Natural killer cell (primary cell): ENCODE data around the gene COPS9. TPM values are rescaled to one million over a fixed set of nuclear protein-coding genes. Genes with fewer than 3 reads are reported as not detected.

Experiments
- ATAC-seq, 3 donors: fragments of 150-1000 bp in 2 of 3; fragments of 200-7000 bp in 1 of 3; cut with Tn5 transposase; 1 replicate in 1 of 3; 2 replicates in 2 of 3; pipeline ENCODE4 v1.10.0; 2021; ENCODE audit warnings: mild to moderate bottlenecking in 2 of 3, moderate library complexity in 2 of 3
- DNase-seq, 2 donors: peaks; one replicate each; pipeline versions ENCODE4 v3.0.0 to v3.0.0-alpha.2; 2013 to 2021; ENCODE audit warnings: mixed read lengths in 1 of 2
- H3K27ac ChIP-seq: one replicate; pipeline ENCODE4 v1.5.1; 2013; ENCODE audit warnings: mild to moderate bottlenecking, low read length
- H3K27me3 ChIP-seq: one replicate; pipeline ENCODE4 v1.6.1; 2013; ENCODE audit warnings: low read length; ENCODE audit not compliant: control insufficient read depth, insufficient read depth
- H3K36me3 ChIP-seq: one replicate; pipeline ENCODE4 v1.6.1; 2013; ENCODE audit warnings: low read length; ENCODE audit not compliant: control insufficient read depth, insufficient read depth
- H3K4me1 ChIP-seq: one replicate; pipeline ENCODE4 v1.6.1; 2013; ENCODE audit warnings: low read length; ENCODE audit not compliant: control insufficient read depth, insufficient read depth
- H3K4me3 ChIP-seq: one replicate; pipeline ENCODE4 v1.5.1; 2013; ENCODE audit warnings: low read length
- H3K9me3 ChIP-seq: one replicate; pipeline ENCODE4 v1.6.1; 2013; ENCODE audit warnings: low read length; ENCODE audit not compliant: control insufficient read depth, insufficient read depth
- H3K27ac Mint-ChIP-seq, 2 donors: one replicate each; pipeline ENCODE4 v1.8.0; 2022; ENCODE audit warnings: mild to moderate bottlenecking in 2 of 2, mixed read lengths in 2 of 2, moderate library complexity in 1 of 2
- H3K27me3 Mint-ChIP-seq, 2 donors: one replicate each; pipeline ENCODE4 v1.8.0; 2022; ENCODE audit warnings: low read depth in 2 of 2, mixed read lengths in 2 of 2
- H3K36me3 Mint-ChIP-seq: one replicate; pipeline ENCODE4 v1.8.0; 2022; ENCODE audit warnings: mixed read lengths
- H3K4me1 Mint-ChIP-seq, 2 donors: one replicate each; pipeline ENCODE4 v1.8.0; 2022; ENCODE audit warnings: mixed read lengths in 2 of 2
- H3K4me3 Mint-ChIP-seq: one replicate; pipeline ENCODE4 v1.8.0; 2022; ENCODE audit warnings: mild to moderate bottlenecking, moderate library complexity, mixed read lengths
- H3K9me3 Mint-ChIP-seq, 2 donors: one replicate each; pipeline ENCODE4 v1.8.0; 2022; ENCODE audit warnings: mixed read lengths in 2 of 2
- WGBS: methylation state at CpG from one replicate; pipeline ENCODE4 v1.1.7; 2013; ENCODE audit warnings: missing lambda C conversion rate; ENCODE audit not compliant: insufficient coverage; 5-methylcytosine and 5-hydroxymethylcytosine counted together
- intact Hi-C: fragments of 100-400 bp; cut with micrococcal nuclease; formaldehyde crosslinking; loops from one replicate; pipeline ENCODE4 v1.14.2; 2022
- total RNA-seq, 4 donors: library from RNA; stranded (reverse); fragments of 120-200 nt in 1 of 4; gene quantifications; one replicate each; pipeline versions ENCODE4 v1.2.3 to v1.2.4, GENCODE V29; 2013 to 2022
- TF ChIP-seq, protein P1 (sequence below): fragments of 200-600 bp; IDR thresholded peaks from one replicate; pipeline ENCODE4 v1.8.0; 2022; ENCODE audit warnings: antibody characterized with exemption

Gene COPS9
- total RNA-seq, 3 donors from 2014 or later (not counting 1 experiment from before 2014, with no cell fraction given), result 51.5 to 76.5 (median 53.5) TPM

- WGBS, result over 99% methylated on average over 5 of the region's 7 CpGs
- Mint-ChIP-seq H3K36me3 (no peaks in the 10 kb centered on the region), H3K9me3 (no peaks in the 10 kb centered on the region), H3K27me3 (no peaks in the 10 kb centered on the region), H3K27ac (no peak overlapping the region), H3K4me3 (no peak overlapping the region), H3K4me1 (peaks cover 0 to 4% of the 10 kb centered on the region in 2 donors)
- Histone ChIP-seq H3K4me1 (no peaks in the 10 kb centered on the region), H3K36me3 (peaks cover 32% of the 10 kb centered on the region), H3K4me3 (no peak overlapping the region), H3K27me3 (no peaks in the 10 kb centered on the region), H3K9me3 (no peaks in the 10 kb centered on the region), H3K27ac (no peak overlapping the region)
- intact Hi-C loops, result no loop called here
- DNase-seq (peak in 1 of 2 donors; percentile 4), ATAC-seq (no peak)
- TF ChIP-seq, protein P1, sequence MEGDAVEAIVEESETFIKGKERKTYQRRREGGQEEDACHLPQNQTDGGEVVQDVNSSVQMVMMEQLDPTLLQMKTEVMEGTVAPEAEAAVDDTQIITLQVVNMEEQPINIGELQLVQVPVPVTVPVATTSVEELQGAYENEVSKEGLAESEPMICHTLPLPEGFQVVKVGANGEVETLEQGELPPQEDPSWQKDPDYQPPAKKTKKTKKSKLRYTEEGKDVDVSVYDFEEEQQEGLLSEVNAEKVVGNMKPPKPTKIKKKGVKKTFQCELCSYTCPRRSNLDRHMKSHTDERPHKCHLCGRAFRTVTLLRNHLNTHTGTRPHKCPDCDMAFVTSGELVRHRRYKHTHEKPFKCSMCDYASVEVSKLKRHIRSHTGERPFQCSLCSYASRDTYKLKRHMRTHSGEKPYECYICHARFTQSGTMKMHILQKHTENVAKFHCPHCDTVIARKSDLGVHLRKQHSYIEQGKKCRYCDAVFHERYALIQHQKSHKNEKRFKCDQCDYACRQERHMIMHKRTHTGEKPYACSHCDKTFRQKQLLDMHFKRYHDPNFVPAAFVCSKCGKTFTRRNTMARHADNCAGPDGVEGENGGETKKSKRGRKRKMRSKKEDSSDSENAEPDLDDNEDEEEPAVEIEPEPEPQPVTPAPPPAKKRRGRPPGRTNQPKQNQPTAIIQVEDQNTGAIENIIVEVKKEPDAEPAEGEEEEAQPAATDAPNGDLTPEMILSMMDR, result no peak
Measured at GRCh38 chr2:240127191-240127750, 8.8 kb downstream of the COPS9 start.

DNA sequence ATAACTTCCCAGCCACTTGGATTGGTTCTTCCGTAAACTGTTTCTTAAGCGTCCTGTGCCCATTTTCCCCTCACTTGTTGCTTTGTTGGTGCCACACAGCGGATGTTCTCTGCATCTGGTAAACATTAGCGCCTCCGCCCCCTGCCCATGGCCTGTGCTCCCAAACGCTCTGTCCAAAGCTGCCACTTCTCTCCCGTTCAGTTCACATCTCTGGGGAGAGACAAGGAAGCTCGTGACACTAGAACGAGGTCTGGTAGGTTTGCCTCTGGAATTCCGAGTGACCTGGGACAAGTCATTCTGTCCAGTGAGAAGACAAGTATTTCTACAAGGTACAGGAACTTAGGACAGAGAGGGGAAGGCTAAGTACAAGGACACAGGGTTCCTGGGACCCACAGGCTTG, 9.4 kb downstream of the COPS9 start:
- Mint-ChIP-seq H3K4me3 (no peak overlapping the region), H3K27me3 (no peaks in the 10 kb centered on the region), H3K27ac (no peak overlapping the region), H3K36me3 (no peaks in the 10 kb centered on the region), H3K4me1 (no peaks in the 10 kb centered on the region), H3K9me3 (no peaks in the 10 kb centered on the region)
- DNase-seq, result no peak
- intact Hi-C loops, result no loop called here
- Histone ChIP-seq H3K4me3 (no peak overlapping the region), H3K36me3 (peaks cover 26% of the 10 kb centered on the region), H3K27me3 (no peaks in the 10 kb centered on the region), H3K9me3 (no peaks in the 10 kb centered on the region), H3K4me1 (no peaks in the 10 kb centered on the region), H3K27ac (no peak overlapping the region)
- TF ChIP-seq, protein P1, result no peak
- WGBS, result 96% methylated on average over 10 of the region's 10 CpGs
- no peak for ATAC-seq

- DNase-seq, result no peak
- Mint-ChIP-seq H3K4me3 (no peak overlapping the region), H3K36me3 (no peaks in the 10 kb centered on the region), H3K27ac (no peak overlapping the region), H3K27me3 (no peaks in the 10 kb centered on the region), H3K9me3 (no peaks in the 10 kb centered on the region), H3K4me1 (no peaks in the 10 kb centered on the region)
- intact Hi-C loops, result no loop called here
- Histone ChIP-seq H3K27ac (no peak overlapping the region), H3K4me3 (no peak overlapping the region), H3K36me3 (peaks cover 22% of the 10 kb centered on the region), H3K9me3 (no peaks in the 10 kb centered on the region), H3K4me1 (no peaks in the 10 kb centered on the region), H3K27me3 (no peaks in the 10 kb centered on the region)
- ATAC-seq, result no peak
- TF ChIP-seq, protein P1, result no peak
- 95% methylated on average over 14 of the region's 14 CpGs for WGBS
Measured at GRCh38 chr2:240125742-240126141, 10.4 kb downstream of the COPS9 start.

GRCh38 chr2:240124651-240125030, 11.5 kb downstream of the COPS9 start:
- no peak overlapping the region for H3K27ac ChIP-seq
- DNase-seq, result no peak
- H3K4me3 ChIP-seq, result no peak overlapping the region
- no peaks in the 10 kb centered on the region for H3K4me1 ChIP-seq
- H3K36me3 ChIP-seq, result peaks cover 11% of the 10 kb centered on the region
- Mint-ChIP-seq H3K4me1 (no peaks in the 10 kb centered on the region), H3K27ac (no peak overlapping the region), H3K9me3 (no peaks in the 10 kb centered on the region), H3K27me3 (no peaks in the 10 kb centered on the region), H3K4me3 (no peak overlapping the region), H3K36me3 (no peaks in the 10 kb centered on the region)
- H3K9me3 ChIP-seq, result no peaks in the 10 kb centered on the region
- ATAC-seq, result no peak
- TF ChIP-seq, protein P1, result no peak
- 94% methylated on average over 8 of the region's 8 CpGs for WGBS
- intact Hi-C loops, result no loop called here
- no peaks in the 10 kb centered on the region for H3K27me3 ChIP-seq
